HG03108 (cell line): ENCODE measurements around the gene MUC15.

ENCODE experiments used
- ATAC-seq: cut with Tn5 transposase; IDR thresholded peaks from one replicate; pipeline ENCODE4 v1.9.1; 2021; ENCODE audit warnings: moderate library complexity; ENCODE audit not compliant: unreplicated experiment

The MUC15 gene

GRCh38 chr11:26575946-26576345 is 3.9 kb upstream of the MUC15 start:
- no peak for ATAC-seq

- ATAC-seq = no peak
Measured at GRCh38 chr11:26573896-26574295, 1.8 kb upstream of the MUC15 start.

DNA sequence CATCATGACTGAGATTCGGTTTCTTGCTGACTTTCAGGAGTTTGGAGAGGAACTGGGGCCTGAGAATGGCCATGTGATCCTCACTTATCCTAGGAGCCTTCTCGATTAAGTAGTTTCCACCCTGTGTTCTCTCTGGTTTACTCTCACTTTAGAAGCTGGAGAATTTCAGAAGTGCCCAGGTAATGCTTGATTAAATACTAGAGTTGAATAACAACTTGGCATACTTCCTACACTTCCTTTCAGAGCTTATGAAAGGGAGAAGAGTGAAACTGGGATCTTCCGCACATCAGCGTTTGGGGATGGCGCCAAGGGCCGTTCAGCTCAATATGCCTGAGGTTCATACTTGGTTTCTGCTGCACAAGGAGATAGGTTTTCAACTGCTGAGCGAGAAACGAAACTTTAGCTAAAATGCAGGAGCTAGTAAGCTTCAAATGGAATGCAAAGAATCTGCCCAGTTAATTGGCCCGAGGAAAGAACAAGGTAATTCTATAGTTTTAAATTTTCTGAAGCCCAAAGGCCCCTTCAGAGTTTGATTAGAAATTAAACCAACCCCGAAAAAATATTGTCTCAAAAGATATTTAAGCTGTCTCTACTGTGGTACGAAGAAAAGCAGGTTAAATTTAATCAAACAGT is 823 bp upstream of the MUC15 start:
- ATAC-seq = no peak

DNA sequence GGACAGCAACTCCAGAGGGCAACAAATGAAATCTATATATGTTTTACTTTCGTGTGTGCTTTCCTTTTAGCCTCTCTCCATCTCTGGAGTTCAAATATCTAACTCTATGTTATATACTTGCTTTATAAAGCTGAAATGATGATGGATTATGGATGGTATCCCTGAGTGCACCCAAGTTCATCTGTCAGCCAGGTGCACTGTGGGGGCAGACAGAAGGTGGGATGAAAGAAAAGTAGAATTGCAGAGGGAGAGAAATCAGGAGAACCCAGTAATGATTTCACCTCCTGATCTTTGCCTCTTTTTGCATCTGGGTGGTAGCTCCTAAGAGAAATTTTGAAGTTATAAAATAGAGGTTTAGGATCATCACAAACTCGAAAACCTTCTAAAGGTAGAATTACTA is 2.4 kb downstream of the MUC15 start:
- no peak for ATAC-seq

DNA sequence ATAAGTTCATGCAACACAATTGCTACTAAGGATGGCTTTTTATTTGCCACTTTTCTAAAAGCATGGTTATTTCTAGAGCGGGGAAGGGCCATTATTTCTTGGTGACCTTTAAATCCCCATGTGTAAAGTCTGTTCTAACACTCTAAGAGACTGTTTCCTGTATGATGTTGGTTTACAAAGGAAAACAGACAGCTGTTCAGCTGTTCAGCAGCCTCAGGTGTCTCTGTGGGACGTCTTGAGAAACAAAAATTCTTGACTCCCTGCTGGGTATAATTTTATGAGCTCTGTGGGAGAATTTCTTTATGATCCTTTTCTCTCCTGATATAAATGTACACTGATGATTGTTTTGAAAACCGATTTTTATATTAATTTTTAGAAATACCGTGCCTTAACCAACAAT is 13.9 kb downstream of the MUC15 start:
- ATAC-seq = no peak

- ATAC-seq = no peak
Measured at GRCh38 chr11:26557666-26558065, 14.4 kb downstream of the MUC15 start.

DNA sequence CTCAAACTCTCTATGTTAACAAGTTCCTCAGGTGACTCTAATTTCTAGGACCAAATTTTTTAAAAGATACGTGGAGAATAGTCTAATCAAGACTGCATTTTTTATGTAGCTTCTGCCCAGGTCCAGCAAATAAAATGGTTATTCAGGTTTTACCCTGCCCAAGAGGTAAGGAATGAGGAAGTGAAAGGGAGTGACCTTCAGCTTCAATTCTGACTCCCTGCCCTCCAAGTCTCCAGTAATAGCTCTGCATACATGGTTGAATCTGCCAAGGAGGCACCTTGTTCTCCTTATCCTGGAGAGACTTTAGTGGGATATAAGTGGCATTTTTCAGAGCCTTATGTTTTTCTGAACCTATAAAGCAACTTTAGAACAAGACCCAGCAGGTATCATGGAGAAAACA is 15.5 kb downstream of the MUC15 start:
- no peak for ATAC-seq

GRCh38 chr11:26554455-26554854 is 17.6 kb downstream of the MUC15 start:
- no peak for ATAC-seq

GRCh38 chr11:26553182-26553581 is 18.9 kb downstream of the MUC15 start:
- ATAC-seq = no peak

GRCh38 chr11:26551186-26551801 is 20.8 kb downstream of the MUC15 start:
- ATAC-seq = no peak

DNA sequence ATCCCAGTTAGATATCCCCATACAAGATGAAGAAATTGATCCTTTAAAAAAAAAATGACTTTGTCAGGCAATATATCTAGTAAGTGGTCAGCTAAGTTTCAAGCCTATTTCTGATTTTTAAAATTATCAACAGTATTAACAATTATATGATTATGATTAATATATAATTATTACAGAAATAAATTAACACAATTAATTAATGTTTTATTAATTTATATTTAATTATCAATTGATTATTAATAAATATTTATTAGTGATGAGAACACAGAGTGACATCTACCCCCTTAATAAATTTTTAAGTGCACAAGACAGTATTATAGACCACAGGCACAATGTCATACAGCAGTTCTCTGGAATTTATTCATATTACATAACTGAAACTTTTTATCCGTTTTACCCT is 22.0 kb downstream of the MUC15 start:
- no peak for ATAC-seq

DNA sequence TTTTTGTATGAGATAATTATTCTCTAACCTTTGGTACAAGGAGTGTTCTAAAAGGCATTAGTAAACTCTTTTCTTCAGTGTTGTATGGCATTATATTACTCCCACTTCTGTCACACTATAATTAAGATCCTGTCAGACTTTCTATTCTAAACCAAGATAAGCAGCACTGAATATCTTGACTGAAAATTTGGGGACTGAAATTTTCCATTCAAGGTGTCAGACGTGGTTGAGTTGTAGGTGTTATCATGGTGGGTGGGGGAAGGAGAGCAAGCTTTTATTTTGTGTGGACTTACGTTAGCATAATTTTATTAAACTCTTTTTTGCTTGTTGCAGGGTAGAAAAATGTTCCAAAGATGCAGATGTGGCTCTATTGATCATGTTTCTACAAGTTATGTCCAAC is 22.9 kb downstream of the MUC15 start:
- ATAC-seq = no peak

GRCh38 chr11:26541870-26542269 is 30.2 kb downstream of the MUC15 start:
- no peak for ATAC-seq

- no peak for ATAC-seq
Measured at GRCh38 chr11:26539517-26539916, 32.5 kb downstream of the MUC15 start.

- ATAC-seq = no peak
Measured at GRCh38 chr11:26537341-26537740, 34.7 kb downstream of the MUC15 start.

DNA sequence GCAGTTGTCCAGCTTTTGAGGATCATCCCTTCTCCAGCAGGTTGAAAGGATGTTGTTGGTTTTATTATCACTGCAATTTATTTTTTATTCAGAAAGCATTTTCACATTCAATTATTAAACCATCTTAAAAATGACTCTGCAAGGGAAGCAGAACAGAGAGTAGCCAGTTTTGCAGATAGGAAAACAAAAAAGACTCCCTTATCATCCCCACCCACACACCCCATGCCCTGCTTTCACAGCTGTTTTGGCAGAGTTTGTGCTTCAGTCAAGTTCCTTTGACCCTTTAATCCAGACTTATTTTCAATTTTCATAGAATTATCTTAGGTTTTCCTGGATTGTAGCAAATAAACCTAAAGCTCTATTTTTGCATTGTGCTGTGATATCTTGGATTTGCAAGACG is 44.4 kb downstream of the MUC15 start:
- ATAC-seq = no peak

DNA sequence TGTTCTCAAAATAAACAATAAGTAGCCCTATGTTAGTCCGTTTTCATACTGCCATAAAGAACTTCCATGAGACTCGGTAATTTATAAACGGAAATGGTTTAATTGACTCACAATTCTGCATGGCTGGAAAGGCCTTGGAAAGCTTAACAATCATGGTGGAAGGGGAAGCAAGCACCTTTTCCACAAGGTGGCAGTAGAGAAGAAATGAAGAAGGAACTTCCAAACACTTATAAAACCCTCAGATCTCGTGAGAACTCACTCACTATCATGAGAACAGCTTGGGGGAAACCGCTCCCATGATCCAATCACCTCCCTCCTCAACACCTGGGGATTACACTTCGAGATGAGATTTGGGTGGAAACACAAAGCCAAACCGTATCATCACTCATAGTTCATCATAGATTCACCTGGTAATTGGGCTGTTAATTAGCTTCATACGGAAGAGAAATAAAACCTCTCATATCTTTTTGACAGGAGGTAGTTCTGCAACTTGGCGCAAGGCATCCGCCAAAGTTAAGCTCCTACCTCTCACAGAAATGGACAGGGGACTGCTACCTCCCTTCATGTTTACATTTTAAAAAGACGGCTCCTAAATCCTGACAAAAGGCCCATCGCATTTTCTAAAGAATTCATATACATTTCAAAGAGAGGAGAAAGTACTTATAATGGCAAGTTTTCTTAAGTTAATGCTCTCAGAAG is 49.0 kb downstream of the MUC15 start:
- no peak for ATAC-seq

GRCh38 chr11:26519469-26519868 is 52.6 kb downstream of the MUC15 start:
- no peak for ATAC-seq

- no peak for ATAC-seq
Measured at GRCh38 chr11:26512196-26512595, 59.9 kb downstream of the MUC15 start.

- ATAC-seq = no peak
Measured at GRCh38 chr11:26510756-26511155, 61.3 kb downstream of the MUC15 start.

GRCh38 chr11:26510164-26510563 is 61.9 kb downstream of the MUC15 start:
- ATAC-seq = no peak
